Esophagus squamous epithelium (tissue), 4 donors: ENCODE measurements around the gene GRK7.

Source experiments
- POLR2A ChIP-seq, 4 donors: fragments of 450-650 bp; IDR thresholded peaks; one replicate each; pipeline ENCODE4 v1.6.1; 2017; ENCODE audit warnings: antibody characterized with exemption in 4 of 4, mild to moderate bottlenecking in 4 of 4, moderate library complexity in 3 of 4
- TF ChIP-seq, protein P1 (sequence below), 6 experiments: fragments of 450-650 bp in 4 of 6; fragments of 200-600 bp in 2 of 6; sonication (generic) in 2 of 6; IDR thresholded peaks; one replicate each; pipeline ENCODE4 v1.5.1; 2016 to 2019; ENCODE audit warnings: antibody characterized with exemption in 6 of 6, mild to moderate bottlenecking in 4 of 6, moderate library complexity in 4 of 6

DNA sequence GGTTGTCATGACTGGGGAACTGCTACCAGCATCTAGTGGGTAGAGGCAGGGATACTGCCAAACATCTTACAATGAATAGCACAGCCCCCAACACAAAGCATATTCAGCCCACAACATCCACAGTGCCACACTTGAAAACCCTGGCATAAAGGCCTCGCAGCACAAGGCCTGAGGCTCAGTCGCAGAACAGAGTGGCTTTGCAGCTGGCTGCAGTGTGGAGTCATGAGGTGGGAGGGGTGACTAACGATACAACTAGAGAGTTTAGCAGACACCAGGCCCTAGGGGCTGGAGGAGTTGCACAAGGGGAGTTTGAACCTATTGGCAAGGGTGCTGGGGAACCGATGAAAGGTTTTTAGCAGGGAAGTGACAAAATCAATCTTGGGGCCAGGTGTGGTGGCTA is 32.1 kb downstream of the GRK7 start:
- TF ChIP-seq, protein P1, sequence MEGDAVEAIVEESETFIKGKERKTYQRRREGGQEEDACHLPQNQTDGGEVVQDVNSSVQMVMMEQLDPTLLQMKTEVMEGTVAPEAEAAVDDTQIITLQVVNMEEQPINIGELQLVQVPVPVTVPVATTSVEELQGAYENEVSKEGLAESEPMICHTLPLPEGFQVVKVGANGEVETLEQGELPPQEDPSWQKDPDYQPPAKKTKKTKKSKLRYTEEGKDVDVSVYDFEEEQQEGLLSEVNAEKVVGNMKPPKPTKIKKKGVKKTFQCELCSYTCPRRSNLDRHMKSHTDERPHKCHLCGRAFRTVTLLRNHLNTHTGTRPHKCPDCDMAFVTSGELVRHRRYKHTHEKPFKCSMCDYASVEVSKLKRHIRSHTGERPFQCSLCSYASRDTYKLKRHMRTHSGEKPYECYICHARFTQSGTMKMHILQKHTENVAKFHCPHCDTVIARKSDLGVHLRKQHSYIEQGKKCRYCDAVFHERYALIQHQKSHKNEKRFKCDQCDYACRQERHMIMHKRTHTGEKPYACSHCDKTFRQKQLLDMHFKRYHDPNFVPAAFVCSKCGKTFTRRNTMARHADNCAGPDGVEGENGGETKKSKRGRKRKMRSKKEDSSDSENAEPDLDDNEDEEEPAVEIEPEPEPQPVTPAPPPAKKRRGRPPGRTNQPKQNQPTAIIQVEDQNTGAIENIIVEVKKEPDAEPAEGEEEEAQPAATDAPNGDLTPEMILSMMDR (IDR thresholded peaks at IDR 0.05), result no peak
- no peak for TF ChIP-seq POLR2A (IDR thresholded peaks at IDR 0.05)
